Fibroblast of villous mesenchyme (primary cell): ENCODE measurements around the gene CDH5. TPM values are rescaled to one million over a fixed set of nuclear protein-coding genes. Genes with fewer than 3 reads are reported as not detected.

Experiments used
- DNase-seq: peaks from one replicate; pipeline ENCODE4 v3.0.0-alpha.2; 2010; ENCODE audit warnings: low read depth
- H3K4me3 ChIP-seq: 2 replicates; pipeline ENCODE4 v1.5.1; 2011; ENCODE audit warnings: low read depth, mild to moderate bottlenecking, low read length
- total RNA-seq: library from RNA; depleted of rRNA; stranded (reverse); fragments of >200 nt; gene quantifications from 2 replicates; pipeline ENCODE4 v1.2.3, GENCODE V29; 2012
- TF ChIP-seq, protein P1 (sequence below): IDR thresholded peaks from 2 replicates; pipeline ENCODE4 v1.5.1; 2012; ENCODE audit warnings: low read depth, mild to moderate bottlenecking, low read length; ENCODE audit not compliant: insufficient read depth

Gene CDH5
- total RNA-seq: not detected in 2 replicates

GRCh38 chr16:66366433-66367299 lies at the start of gene CDH5:
Gene CDH5 (plus strand): TSS chr16:66366691. CDS start chr16:66379338, 12,647 bp downstream.
- no peak within 1 kb of the TSS for H3K4me3 ChIP-seq
- TF ChIP-seq, protein P1, sequence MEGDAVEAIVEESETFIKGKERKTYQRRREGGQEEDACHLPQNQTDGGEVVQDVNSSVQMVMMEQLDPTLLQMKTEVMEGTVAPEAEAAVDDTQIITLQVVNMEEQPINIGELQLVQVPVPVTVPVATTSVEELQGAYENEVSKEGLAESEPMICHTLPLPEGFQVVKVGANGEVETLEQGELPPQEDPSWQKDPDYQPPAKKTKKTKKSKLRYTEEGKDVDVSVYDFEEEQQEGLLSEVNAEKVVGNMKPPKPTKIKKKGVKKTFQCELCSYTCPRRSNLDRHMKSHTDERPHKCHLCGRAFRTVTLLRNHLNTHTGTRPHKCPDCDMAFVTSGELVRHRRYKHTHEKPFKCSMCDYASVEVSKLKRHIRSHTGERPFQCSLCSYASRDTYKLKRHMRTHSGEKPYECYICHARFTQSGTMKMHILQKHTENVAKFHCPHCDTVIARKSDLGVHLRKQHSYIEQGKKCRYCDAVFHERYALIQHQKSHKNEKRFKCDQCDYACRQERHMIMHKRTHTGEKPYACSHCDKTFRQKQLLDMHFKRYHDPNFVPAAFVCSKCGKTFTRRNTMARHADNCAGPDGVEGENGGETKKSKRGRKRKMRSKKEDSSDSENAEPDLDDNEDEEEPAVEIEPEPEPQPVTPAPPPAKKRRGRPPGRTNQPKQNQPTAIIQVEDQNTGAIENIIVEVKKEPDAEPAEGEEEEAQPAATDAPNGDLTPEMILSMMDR: no peak
- no peak for DNase-seq

GRCh38 chr16:66318505-66318904 lies 48.0 kb upstream of the CDH5 start:
- H3K4me3 ChIP-seq: no peak overlapping the region
- TF ChIP-seq, protein P1: no peak
- no peak for DNase-seq

- TF ChIP-seq, protein P1: no peak
- no peak overlapping the region for H3K4me3 ChIP-seq
- no peak for DNase-seq
Observed at GRCh38 chr16:66320774-66321173, 45.7 kb upstream of the CDH5 start.

DNA sequence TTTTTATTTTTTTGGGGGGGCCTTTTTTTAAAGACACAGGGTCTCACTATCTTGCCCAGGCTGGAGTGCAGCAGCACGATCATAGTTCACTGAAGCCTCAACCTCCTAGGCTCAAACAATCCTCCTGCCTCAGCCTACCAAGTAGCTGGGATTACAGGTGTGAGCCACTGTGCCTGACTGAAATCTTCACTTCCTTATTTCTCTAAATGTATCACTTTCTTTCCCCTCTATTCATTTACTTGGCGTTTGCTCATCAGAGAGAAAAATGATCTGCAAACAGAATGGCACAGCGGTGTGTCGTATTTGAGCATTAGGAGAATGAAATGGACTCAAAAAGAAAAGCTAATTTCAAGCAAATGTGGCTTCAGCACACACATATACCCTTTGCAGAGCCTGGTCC lies 44.3 kb upstream of the CDH5 start:
- H3K4me3 ChIP-seq: no peak overlapping the region
- TF ChIP-seq, protein P1: no peak
- no peak for DNase-seq

- no peak overlapping the region for H3K4me3 ChIP-seq
- TF ChIP-seq, protein P1: peak; percentile 22
- DNase-seq: no peak
Observed at GRCh38 chr16:66324815-66325515, 41.5 kb upstream of the CDH5 start.

GRCh38 chr16:66325717-66326376 lies 40.6 kb upstream of the CDH5 start:
- no peak overlapping the region for H3K4me3 ChIP-seq
- TF ChIP-seq, protein P1: no peak
- no peak for DNase-seq
